ENCODE results near the gene RBMS3. TPM values are rescaled to one million over a fixed set of nuclear protein-coding genes. Genes with fewer than 3 reads are reported as not detected.
"Not testable (repeated sequence)": the region's sequence is repeated elsewhere in the genome, so short reads cannot be mapped to it uniquely, and the experiment has no call there.

RBMS3 gene
- total RNA-seq, 2 donors from 2014 or later, result 1.4 to 3.5 TPM

- peaks cover 3% of the 10 kb centered on the region for H3K9me3 Mint-ChIP-seq
- H3K4me3 Mint-ChIP-seq, result no peak overlapping the region
- H3K36me3 Mint-ChIP-seq, result no peaks in the 10 kb centered on the region
- DNase-seq (ENCODE audit: low spot score) (no peak), ATAC-seq (no peak)
- H3K27me3 Mint-ChIP-seq, result no peaks in the 10 kb centered on the region
- no peak overlapping the region for H3K27ac Mint-ChIP-seq
- no peaks in the 10 kb centered on the region for H3K4me1 Mint-ChIP-seq (ENCODE audit: low read depth in 2 of 2)
Observed at GRCh38 chr3:29649815-29650547, 369.1 kb downstream of the RBMS3 start.

GRCh38 chr3:29653680-29654079 is 372.8 kb downstream of the RBMS3 start:
- Mint-ChIP-seq H3K9me3 (peaks cover 3% of the 10 kb centered on the region), H3K4me3 (no peak overlapping the region), H3K36me3 (no peaks in the 10 kb centered on the region), H3K27me3 (no peaks in the 10 kb centered on the region), H3K27ac (no peak overlapping the region), H3K4me1 (ENCODE audit: low read depth in 2 of 2) (no peaks in the 10 kb centered on the region)
- ATAC-seq (no peak), DNase-seq (ENCODE audit: low spot score) (no peak)

- Mint-ChIP-seq H3K4me1 (ENCODE audit: low read depth in 2 of 2) (no peaks in the 10 kb centered on the region), H3K27ac (no peak overlapping the region), H3K4me3 (no peak overlapping the region), H3K27me3 (no peaks in the 10 kb centered on the region), H3K9me3 (peaks cover 4% of the 10 kb centered on the region), H3K36me3 (no peaks in the 10 kb centered on the region)
- no peak for DNase-seq (ENCODE audit: low spot score)
- ATAC-seq, result no peak
Observed at GRCh38 chr3:29655015-29655747, 374.3 kb downstream of the RBMS3 start.

- H3K4me3 Mint-ChIP-seq, result no peak overlapping the region
- H3K9me3 Mint-ChIP-seq, result peaks cover 10% of the 10 kb centered on the region
- DNase-seq (ENCODE audit: low spot score) (no peak), ATAC-seq (no peak)
- no peak overlapping the region for H3K27ac Mint-ChIP-seq
- H3K36me3 Mint-ChIP-seq, result peaks cover 9% of the 10 kb centered on the region
- no peaks in the 10 kb centered on the region for H3K27me3 Mint-ChIP-seq
- no peaks in the 10 kb centered on the region for H3K4me1 Mint-ChIP-seq (ENCODE audit: low read depth in 2 of 2)
Observed at GRCh38 chr3:29665688-29666087, 384.8 kb downstream of the RBMS3 start.

GRCh38 chr3:29668233-29668632 is 387.4 kb downstream of the RBMS3 start:
- H3K27me3 Mint-ChIP-seq, result no peaks in the 10 kb centered on the region
- ATAC-seq (no peak), DNase-seq (ENCODE audit: low spot score) (no peak)
- H3K27ac Mint-ChIP-seq, result no peak overlapping the region
- H3K9me3 Mint-ChIP-seq, result peaks cover 19% of the 10 kb centered on the region
- no peaks in the 10 kb centered on the region for H3K4me1 Mint-ChIP-seq (ENCODE audit: low read depth in 2 of 2)
- H3K36me3 Mint-ChIP-seq, result peaks cover 18% of the 10 kb centered on the region
- H3K4me3 Mint-ChIP-seq, result no peak overlapping the region

GRCh38 chr3:29668728-29669127 is 387.9 kb downstream of the RBMS3 start:
- Mint-ChIP-seq H3K36me3 (peaks cover 18% of the 10 kb centered on the region), H3K9me3 (peaks cover 19% of the 10 kb centered on the region), H3K4me3 (no peak overlapping the region), H3K27me3 (no peaks in the 10 kb centered on the region), H3K4me1 (ENCODE audit: low read depth in 2 of 2) (no peaks in the 10 kb centered on the region), H3K27ac (no peak overlapping the region)
- no peak for ATAC-seq
- DNase-seq (ENCODE audit: low spot score), result no peak

GRCh38 chr3:29670476-29670875 is 389.6 kb downstream of the RBMS3 start:
- DNase-seq (ENCODE audit: low spot score); H3K4me3 Mint-ChIP-seq; ATAC-seq; H3K27ac Mint-ChIP-seq; H3K4me1 Mint-ChIP-seq (ENCODE audit: low read depth in 2 of 2); H3K27me3 Mint-ChIP-seq: not testable (repeated sequence)
- peaks cover 24% of the 10 kb centered on the region for H3K36me3 Mint-ChIP-seq
- peaks cover 22% of the 10 kb centered on the region for H3K9me3 Mint-ChIP-seq

GRCh38 chr3:29677421-29677820 is 396.6 kb downstream of the RBMS3 start:
- Mint-ChIP-seq H3K9me3 (peaks cover 14% of the 10 kb centered on the region), H3K27me3 (no peaks in the 10 kb centered on the region), H3K27ac (no peak overlapping the region), H3K36me3 (peaks cover 11% of the 10 kb centered on the region), H3K4me1 (ENCODE audit: low read depth in 2 of 2) (no peaks in the 10 kb centered on the region), H3K4me3 (no peak overlapping the region)
- DNase-seq (ENCODE audit: low spot score) (no peak), ATAC-seq (no peak)

GRCh38 chr3:29679944-29680343 is 399.1 kb downstream of the RBMS3 start:
- H3K27ac Mint-ChIP-seq, result no peak overlapping the region
- DNase-seq (ENCODE audit: low spot score) (no peak), ATAC-seq (no peak)
- H3K36me3 Mint-ChIP-seq, result no peaks in the 10 kb centered on the region
- peaks cover 0 to 2% of the 10 kb centered on the region in 2 donors for H3K4me1 Mint-ChIP-seq (ENCODE audit: low read depth in 2 of 2)
- H3K27me3 Mint-ChIP-seq, result no peaks in the 10 kb centered on the region
- H3K4me3 Mint-ChIP-seq, result no peak overlapping the region
- H3K9me3 Mint-ChIP-seq, result peaks cover 9% of the 10 kb centered on the region

- ATAC-seq (peak in 1 of 2 donors; percentile 57), DNase-seq (ENCODE audit: low spot score) (no peak)
- peaks cover 5% of the 10 kb centered on the region for H3K9me3 Mint-ChIP-seq
- H3K4me1 Mint-ChIP-seq (ENCODE audit: low read depth in 2 of 2), result peaks cover 0 to 6% of the 10 kb centered on the region in 2 donors
- no peaks in the 10 kb centered on the region for H3K36me3 Mint-ChIP-seq
- H3K27ac Mint-ChIP-seq, result no peak overlapping the region
- H3K27me3 Mint-ChIP-seq, result no peaks in the 10 kb centered on the region
- no peak overlapping the region for H3K4me3 Mint-ChIP-seq
Observed at GRCh38 chr3:29683018-29683993, 402.4 kb downstream of the RBMS3 start.

- ATAC-seq, result peak; percentile 66 to 89
- Mint-ChIP-seq H3K9me3 (peaks cover 3% of the 10 kb centered on the region), H3K27ac (peak overlapping the region in 1 of 2 donors; percentile 45), H3K4me1 (ENCODE audit: low read depth in 2 of 2) (peaks cover 0 to 6% of the 10 kb centered on the region in 2 donors), H3K36me3 (no peaks in the 10 kb centered on the region), H3K4me3 (no peak overlapping the region), H3K27me3 (no peaks in the 10 kb centered on the region)
- no peak for DNase-seq (ENCODE audit: low spot score)
Observed at GRCh38 chr3:29686889-29687592, 406.2 kb downstream of the RBMS3 start.

GRCh38 chr3:29690686-29691353 is 409.9 kb downstream of the RBMS3 start:
- H3K27me3 Mint-ChIP-seq, result no peaks in the 10 kb centered on the region
- no peaks in the 10 kb centered on the region for H3K36me3 Mint-ChIP-seq
- ATAC-seq, result no peak
- H3K27ac Mint-ChIP-seq, result no peak overlapping the region
- DNase-seq (ENCODE audit: low spot score), result no peak
- H3K9me3 Mint-ChIP-seq, result peaks cover 3% of the 10 kb centered on the region
- peaks cover 0 to 4% of the 10 kb centered on the region in 2 donors for H3K4me1 Mint-ChIP-seq (ENCODE audit: low read depth in 2 of 2)
- H3K4me3 Mint-ChIP-seq, result no peak overlapping the region

GRCh38 chr3:29693863-29694262 is 413.0 kb downstream of the RBMS3 start:
- DNase-seq (ENCODE audit: low spot score), result no peak
- ATAC-seq, result no peak
- no peaks in the 10 kb centered on the region for H3K27me3 Mint-ChIP-seq
- no peaks in the 10 kb centered on the region for H3K36me3 Mint-ChIP-seq
- H3K27ac Mint-ChIP-seq, result no peak overlapping the region
- no peaks in the 10 kb centered on the region for H3K9me3 Mint-ChIP-seq
- no peaks in the 10 kb centered on the region for H3K4me1 Mint-ChIP-seq (ENCODE audit: low read depth in 2 of 2)
- no peak overlapping the region for H3K4me3 Mint-ChIP-seq
